Trophoblast cell (in vitro differentiated cells and primary cell): ENCODE data around the gene SHANK1.
"Not testable (repeated sequence)": the region's sequence is repeated elsewhere in the genome, so short reads cannot be mapped to it uniquely, and the experiment has no call there.

ENCODE experiments used
- DNase-seq, 2 donors: peaks; one replicate each; pipeline ENCODE4 v3.0.0-alpha.2; 2016
- H2AFZ ChIP-seq: 2 replicates; pipeline ENCODE4 v1.6.1; 2013; ENCODE audit warnings: low read length, moderate library complexity, mild to moderate bottlenecking; ENCODE audit not compliant: insufficient read depth, poor library complexity
- H2AK5ac ChIP-seq: 2 replicates; pipeline ENCODE4 v1.6.1; 2013; ENCODE audit warnings: mild to moderate bottlenecking, low read length
- H2BK120ac ChIP-seq: 2 replicates; pipeline ENCODE4 v1.6.1; 2013; ENCODE audit warnings: low read length, mild to moderate bottlenecking, moderate library complexity; ENCODE audit not compliant: insufficient read depth, poor library complexity
- H2BK12ac ChIP-seq: 2 replicates; pipeline ENCODE4 v1.6.1; 2013; ENCODE audit warnings: mild to moderate bottlenecking, low read length, moderate library complexity
- H2BK5ac ChIP-seq: 2 replicates; pipeline ENCODE4 v1.6.1; 2013; ENCODE audit warnings: low read length, low read depth, moderate library complexity, mild to moderate bottlenecking; ENCODE audit not compliant: poor library complexity
- H3K14ac ChIP-seq: 2 replicates; pipeline ENCODE4 v1.6.1; 2013; ENCODE audit warnings: mild to moderate bottlenecking, low read length
- H3K18ac ChIP-seq: 2 replicates; pipeline ENCODE4 v1.6.1; 2013; ENCODE audit warnings: mild to moderate bottlenecking, low read length
- H3K23ac ChIP-seq: 2 replicates; pipeline ENCODE4 v1.6.1; 2013; ENCODE audit warnings: low read length
- H3K27ac ChIP-seq: 2 replicates; pipeline ENCODE4 v1.5.1; 2013; ENCODE audit warnings: low read depth, mild to moderate bottlenecking, inconsistent platforms, low read length, moderate library complexity
- H3K27me3 ChIP-seq: 2 replicates; pipeline ENCODE4 v1.6.1; 2013; ENCODE audit warnings: inconsistent platforms, mild to moderate bottlenecking, low read length, moderate library complexity; ENCODE audit not compliant: insufficient read depth
- H3K36me3 ChIP-seq, 2 experiments: 1 replicate in 1 of 2; 2 replicates in 1 of 2; pipeline ENCODE4 v1.6.1; 2013; ENCODE audit warnings: low read length in 2 of 2, mild to moderate bottlenecking in 2 of 2, moderate library complexity in 1 of 2; ENCODE audit not compliant: insufficient read depth in 2 of 2, control insufficient read depth in 1 of 2
- H3K4ac ChIP-seq: 2 replicates; pipeline ENCODE4 v1.6.1; 2013; ENCODE audit warnings: low read depth, mild to moderate bottlenecking, low read length, moderate library complexity
- H3K4me1 ChIP-seq, 2 experiments: 1 replicate in 1 of 2; 2 replicates in 1 of 2; pipeline ENCODE4 v1.6.1; 2013; ENCODE audit warnings: low read length in 2 of 2, mild to moderate bottlenecking in 2 of 2, moderate library complexity in 1 of 2; ENCODE audit not compliant: insufficient read depth in 2 of 2, control insufficient read depth in 1 of 2
- H3K4me2 ChIP-seq: 2 replicates; pipeline ENCODE4 v1.6.1; 2013; ENCODE audit warnings: inconsistent platforms, mild to moderate bottlenecking, low read length, moderate library complexity
- H3K4me3 ChIP-seq: 2 replicates; pipeline ENCODE4 v1.5.1; 2013; ENCODE audit warnings: mild to moderate bottlenecking, low read depth, low read length, inconsistent platforms
- H3K79me1 ChIP-seq: one replicate; pipeline ENCODE4 v1.6.1; 2013; ENCODE audit warnings: low read length
- H3K79me2 ChIP-seq: 2 replicates; pipeline ENCODE4 v1.6.1; 2013; ENCODE audit warnings: low read length, mild to moderate bottlenecking; ENCODE audit not compliant: control insufficient read depth, insufficient read depth, poor library complexity
- H3K9ac ChIP-seq: 2 replicates; pipeline ENCODE4 v1.6.1; 2013; ENCODE audit warnings: mild to moderate bottlenecking, low read length
- H3K9me3 ChIP-seq: 2 replicates; pipeline ENCODE4 v1.6.1; 2013; ENCODE audit warnings: low read depth, mild to moderate bottlenecking, control low read depth, inconsistent platforms, low read length; ENCODE audit not compliant: insufficient read depth
- H4K12ac ChIP-seq: 2 replicates; pipeline ENCODE4 v1.6.1; 2013; ENCODE audit warnings: low read depth, mild to moderate bottlenecking, low read length, moderate library complexity
- H4K8ac ChIP-seq: 2 replicates; pipeline ENCODE4 v1.6.1; 2013; ENCODE audit warnings: low read depth, mild to moderate bottlenecking, low read length, moderate library complexity
- H4K91ac ChIP-seq: one replicate; pipeline ENCODE4 v1.6.1; 2013; ENCODE audit warnings: low read depth, mild to moderate bottlenecking, low read length, moderate library complexity
- WGBS: extraction: QIAGEN DNeasy Blood & Tissue Kit; methylation state at CpG from one replicate; pipeline ENCODE4 v1.1.7; 2013; ENCODE audit warnings: missing lambda C conversion rate; ENCODE audit not compliant: insufficient read length, insufficient coverage; ENCODE audit errors: extremely low coverage; 5-methylcytosine and 5-hydroxymethylcytosine counted together

SHANK1 gene

GRCh38 chr19:50620394-50620906 lies 99.2 kb downstream of the SHANK1 start:
- not testable (repeated sequence) for H3K79me2 ChIP-seq, H3K4me3 ChIP-seq, H3K18ac ChIP-seq, H3K4me1 ChIP-seq, H3K4me2 ChIP-seq, H2BK5ac ChIP-seq, H3K27ac ChIP-seq, H2AK5ac ChIP-seq, H3K4ac ChIP-seq, H2BK120ac ChIP-seq, DNase-seq, H3K36me3 ChIP-seq, H3K27me3 ChIP-seq, H2AFZ ChIP-seq, H4K12ac ChIP-seq, H3K9me3 ChIP-seq, H2BK12ac ChIP-seq, H4K8ac ChIP-seq, H3K23ac ChIP-seq, H3K9ac ChIP-seq, H3K79me1 ChIP-seq, H4K91ac ChIP-seq, H3K14ac ChIP-seq
- WGBS, result no CpG with 5 or more reads among the region's 5 CpGs

- not testable (repeated sequence) for H2BK12ac ChIP-seq, H3K23ac ChIP-seq, H4K91ac ChIP-seq, H2BK120ac ChIP-seq, H2AK5ac ChIP-seq, H2AFZ ChIP-seq, H3K79me2 ChIP-seq, H3K4me3 ChIP-seq, H3K36me3 ChIP-seq, H4K12ac ChIP-seq, H3K18ac ChIP-seq, H2BK5ac ChIP-seq, H3K4ac ChIP-seq, H3K14ac ChIP-seq, H4K8ac ChIP-seq, DNase-seq, H3K4me2 ChIP-seq, H3K79me1 ChIP-seq, H3K9me3 ChIP-seq, H3K9ac ChIP-seq, H3K27ac ChIP-seq, H3K4me1 ChIP-seq, H3K27me3 ChIP-seq
- no CpG with 5 or more reads among the region's 5 CpGs for WGBS
These were observed 100.4 kb downstream of the SHANK1 start for GRCh38 chr19:50619184-50619583.

- not testable (repeated sequence) for H3K79me1 ChIP-seq
- no CpG with 5 or more reads among the region's 5 CpGs for WGBS
These were observed 101.2 kb downstream of the SHANK1 start for GRCh38 chr19:50618379-50618778.

GRCh38 chr19:50612504-50613404 lies 106.8 kb downstream of the SHANK1 start:
- not testable (repeated sequence) for H3K14ac ChIP-seq, H2BK5ac ChIP-seq, H3K9ac ChIP-seq, H3K4ac ChIP-seq, DNase-seq, H2BK120ac ChIP-seq, H4K91ac ChIP-seq, H3K27me3 ChIP-seq, H4K8ac ChIP-seq, H3K9me3 ChIP-seq, H4K12ac ChIP-seq, H3K27ac ChIP-seq, H3K36me3 ChIP-seq, H2AFZ ChIP-seq, H3K79me1 ChIP-seq, H3K4me2 ChIP-seq, H2BK12ac ChIP-seq, H3K23ac ChIP-seq, H3K4me3 ChIP-seq, H3K4me1 ChIP-seq, H2AK5ac ChIP-seq, H3K18ac ChIP-seq, H3K79me2 ChIP-seq
- no CpG with 5 or more reads among the region's 11 CpGs for WGBS

More at GRCh38 chr19:50618379-50618778, 101.2 kb downstream of the SHANK1 start:
- not testable (repeated sequence) for H3K9ac ChIP-seq, H3K4ac ChIP-seq, H3K4me1 ChIP-seq, H3K79me2 ChIP-seq, H3K23ac ChIP-seq, H3K14ac ChIP-seq, H2BK12ac ChIP-seq, H4K91ac ChIP-seq, H2AK5ac ChIP-seq, H2AFZ ChIP-seq, H4K12ac ChIP-seq, H3K18ac ChIP-seq, DNase-seq, H3K27me3 ChIP-seq, H3K27ac ChIP-seq, H3K36me3 ChIP-seq, H2BK120ac ChIP-seq, H4K8ac ChIP-seq, H3K4me2 ChIP-seq, H2BK5ac ChIP-seq, H3K4me3 ChIP-seq, H3K9me3 ChIP-seq
